IPS DF 6.9 (cell line): ENCODE measurements around the gene SLC38A8.

Experiments
- DNase-seq: peaks from one replicate; pipeline ENCODE4 v3.0.0-alpha.2; 2013; ENCODE audit warnings: low read depth, low spot score
- H3K27ac ChIP-seq: one replicate; pipeline ENCODE4 v1.5.1; 2013; ENCODE audit warnings: low read length, control low read depth
- H3K27me3 ChIP-seq: 2 replicates; pipeline ENCODE4 v1.6.1; 2013; ENCODE audit warnings: mild to moderate bottlenecking, low read length; ENCODE audit not compliant: control insufficient read depth, insufficient read depth
- H3K36me3 ChIP-seq: 2 replicates; pipeline ENCODE4 v1.6.1; 2013; ENCODE audit warnings: low read length; ENCODE audit not compliant: control insufficient read depth, insufficient read depth
- H3K4me1 ChIP-seq: 2 replicates; pipeline ENCODE4 v1.6.1; 2013; ENCODE audit warnings: low read length; ENCODE audit not compliant: control insufficient read depth, insufficient read depth
- H3K4me3 ChIP-seq: 2 replicates; pipeline ENCODE4 v1.5.1; 2013; ENCODE audit warnings: mild to moderate bottlenecking, low read length
- H3K9me3 ChIP-seq: 2 replicates; pipeline ENCODE4 v1.6.1; 2013; ENCODE audit warnings: low read length, inconsistent platforms; ENCODE audit not compliant: control insufficient read depth, insufficient read depth
- WGBS: extraction: QIAGEN DNeasy Blood & Tissue Kit; methylation state at CpG from one replicate; pipeline ENCODE4 v1.1.7; 2013; ENCODE audit warnings: mixed read lengths, missing lambda C conversion rate; ENCODE audit not compliant: insufficient read length, insufficient coverage; 5-methylcytosine and 5-hydroxymethylcytosine counted together

The SLC38A8 gene

DNA sequence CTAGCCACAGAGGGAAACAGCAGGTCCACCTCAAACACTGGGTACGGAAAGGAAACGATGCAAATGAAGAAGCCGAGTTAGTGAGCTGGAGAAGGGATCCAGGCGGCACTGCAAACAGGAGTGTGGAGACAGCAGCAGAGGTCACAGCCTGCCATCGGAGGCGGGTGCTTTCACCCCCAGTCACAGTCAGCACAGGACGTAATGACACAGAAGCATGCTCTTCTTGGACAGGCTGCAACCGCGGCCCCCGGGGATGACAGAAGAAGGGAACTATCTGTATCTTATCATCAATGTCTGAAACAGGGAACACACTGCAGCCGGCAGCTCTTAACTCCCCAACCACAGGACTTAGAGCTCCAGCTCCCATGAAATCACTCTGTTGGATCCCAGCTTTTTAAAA is 16.1 kb upstream of the SLC38A8 start:
- no peaks in the 10 kb centered on the region for H3K4me1 ChIP-seq
- H3K27me3 ChIP-seq, result no peaks in the 10 kb centered on the region
- no peak for DNase-seq
- no CpG with 5 or more reads among the region's 11 CpGs for WGBS
- H3K27ac ChIP-seq, result no peak overlapping the region
- no peaks in the 10 kb centered on the region for H3K9me3 ChIP-seq
- H3K4me3 ChIP-seq, result no peak overlapping the region
- peaks cover 23% of the 10 kb centered on the region for H3K36me3 ChIP-seq

DNA sequence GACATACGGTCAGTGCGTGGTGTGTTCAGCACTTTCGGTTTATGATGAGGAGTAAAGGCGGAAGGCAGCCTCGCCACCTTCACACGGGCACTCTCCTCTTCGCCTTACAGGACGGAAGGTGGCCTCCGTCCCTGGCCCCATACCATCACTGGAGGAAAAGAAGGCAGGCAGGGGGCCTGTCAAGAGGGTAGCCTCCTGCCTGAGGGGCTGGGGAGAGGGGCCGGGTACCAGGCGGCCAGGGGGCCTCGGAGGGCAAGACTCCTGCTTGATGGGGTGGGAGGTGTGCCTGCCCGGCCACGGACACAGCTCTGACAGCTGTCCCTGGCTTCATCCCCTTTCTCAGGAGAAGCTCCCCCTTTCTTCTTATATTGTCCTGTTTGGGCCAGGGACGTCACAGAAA is 15.6 kb upstream of the SLC38A8 start:
- no peaks in the 10 kb centered on the region for H3K9me3 ChIP-seq
- H3K27me3 ChIP-seq, result no peaks in the 10 kb centered on the region
- no peak overlapping the region for H3K4me3 ChIP-seq
- H3K36me3 ChIP-seq, result peaks cover 23% of the 10 kb centered on the region
- no peaks in the 10 kb centered on the region for H3K4me1 ChIP-seq
- no peak overlapping the region for H3K27ac ChIP-seq
- WGBS, result no CpG with 5 or more reads among the region's 15 CpGs
- no peak for DNase-seq

DNA sequence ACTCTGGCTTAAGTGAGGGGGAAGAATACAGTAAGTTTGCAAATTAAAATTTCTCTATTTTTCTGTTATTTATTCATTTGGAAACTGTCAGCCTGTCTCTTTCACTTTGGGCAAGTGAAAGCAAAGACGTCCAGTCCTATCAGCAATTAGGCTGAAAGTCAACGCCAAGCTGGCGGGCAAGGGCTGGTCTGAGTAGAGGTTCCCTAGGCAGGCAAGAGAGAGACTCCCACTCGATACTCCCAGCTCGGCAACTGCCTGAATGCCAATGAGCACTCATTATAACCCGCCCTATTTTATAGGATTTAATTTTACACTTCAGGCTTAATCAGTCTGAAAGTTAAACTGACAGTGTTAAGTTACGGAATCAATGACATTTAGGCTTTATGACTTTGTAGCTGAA is 14.3 kb upstream of the SLC38A8 start:
- Histone ChIP-seq H3K9me3 (no peaks in the 10 kb centered on the region), H3K27ac (no peak overlapping the region), H3K36me3 (peaks cover 23% of the 10 kb centered on the region), H3K4me3 (no peak overlapping the region), H3K27me3 (no peaks in the 10 kb centered on the region), H3K4me1 (no peaks in the 10 kb centered on the region)
- no CpG with 5 or more reads among the region's 7 CpGs for WGBS
- DNase-seq, result no peak

DNA sequence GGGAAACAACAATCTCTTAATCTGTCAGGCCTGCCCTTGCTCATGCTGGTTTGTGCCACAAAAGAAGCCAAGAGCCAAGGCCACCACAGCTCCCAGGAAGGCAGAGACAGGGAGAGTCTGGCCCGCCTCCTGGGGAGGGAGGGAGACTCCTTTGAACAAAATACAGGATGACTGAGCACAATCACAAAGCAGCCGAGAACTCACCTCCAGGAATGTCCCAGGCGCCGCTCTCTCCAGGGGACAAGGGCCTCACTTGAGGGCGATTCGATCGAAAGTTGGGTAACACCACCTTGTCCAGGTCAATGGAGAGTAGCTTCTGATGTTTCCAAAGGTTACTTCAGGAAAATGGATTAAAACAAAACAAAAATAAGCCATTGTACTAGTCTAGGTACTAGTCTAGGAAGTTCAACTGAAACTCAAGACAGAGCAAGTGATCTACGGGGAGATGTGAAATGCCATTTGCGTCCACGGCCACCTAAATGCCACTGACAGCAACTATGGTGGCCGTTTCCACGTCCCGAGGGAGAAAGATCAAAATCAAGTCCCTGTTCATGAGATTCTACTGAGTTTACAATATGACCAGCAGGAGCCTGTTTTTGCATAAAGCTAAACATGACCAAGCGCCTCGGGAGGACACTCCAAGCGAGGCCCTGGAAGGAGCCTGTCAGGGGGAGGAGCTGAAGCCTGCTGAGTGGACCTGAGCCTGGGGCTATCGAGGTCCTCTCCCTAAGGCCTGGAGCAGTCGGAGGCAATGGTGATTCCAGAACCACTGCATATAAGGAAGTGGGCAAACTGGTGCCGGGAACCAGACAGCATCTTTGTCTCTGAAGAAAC is 13.4 kb upstream of the SLC38A8 start:
- H3K27ac ChIP-seq, result no peak overlapping the region
- no peaks in the 10 kb centered on the region for H3K27me3 ChIP-seq
- H3K36me3 ChIP-seq, result peaks cover 20% of the 10 kb centered on the region; the same call in 1 of the 2 replicates
- DNase-seq, result no peak
- H3K4me3 ChIP-seq, result no peak overlapping the region
- H3K9me3 ChIP-seq, result no peaks in the 10 kb centered on the region
- H3K4me1 ChIP-seq, result no peaks in the 10 kb centered on the region
- no CpG with 5 or more reads among the region's 19 CpGs for WGBS

DNA sequence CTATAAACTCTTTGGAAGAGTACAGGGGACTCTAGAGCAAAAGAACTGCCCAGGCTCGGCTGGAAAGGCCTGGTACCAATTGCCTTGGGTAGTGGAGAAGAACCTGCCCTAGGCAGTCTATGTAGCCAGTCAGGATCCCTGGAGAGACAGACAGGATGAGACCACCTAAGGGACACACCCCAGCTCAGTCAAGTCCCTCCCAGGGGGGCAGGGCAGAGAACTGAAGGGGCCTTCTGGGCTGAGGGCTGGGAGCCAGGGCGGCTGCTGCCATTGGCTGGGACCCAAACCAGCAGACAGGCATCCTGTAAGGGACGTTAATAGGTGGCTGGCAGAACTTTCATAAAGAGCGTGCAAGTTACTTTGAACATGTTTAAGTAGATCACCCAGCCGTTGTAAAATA is 12.8 kb upstream of the SLC38A8 start:
- peaks cover 18% of the 10 kb centered on the region; the same call in 1 of the 2 replicates for H3K36me3 ChIP-seq
- no peaks in the 10 kb centered on the region for H3K4me1 ChIP-seq
- no peaks in the 10 kb centered on the region for H3K27me3 ChIP-seq
- no peak overlapping the region for H3K27ac ChIP-seq
- no CpG with 5 or more reads among the region's 5 CpGs for WGBS
- no peak overlapping the region for H3K4me3 ChIP-seq
- no peaks in the 10 kb centered on the region for H3K9me3 ChIP-seq
- no peak for DNase-seq

DNA sequence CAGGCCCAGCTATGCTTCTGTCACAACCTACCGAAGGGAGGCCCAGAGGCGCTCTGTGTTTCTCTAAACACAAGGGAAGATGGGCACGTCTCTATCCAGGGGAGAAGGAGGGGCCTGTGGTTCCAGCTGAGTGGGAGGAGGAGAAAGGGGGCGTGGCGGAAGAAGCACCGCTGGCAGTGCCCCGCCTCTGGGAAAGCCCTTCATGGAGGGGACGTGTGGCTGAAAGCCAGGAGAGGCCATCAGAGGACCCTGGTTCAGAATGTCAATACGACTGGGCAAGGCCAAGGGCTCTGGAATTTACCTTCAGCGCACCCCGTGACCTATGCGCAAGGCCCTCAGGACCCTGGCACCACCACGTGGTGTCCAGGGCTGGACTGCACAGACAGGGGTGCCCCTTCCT is 12.3 kb upstream of the SLC38A8 start:
- H3K36me3 ChIP-seq, result peaks cover 13% of the 10 kb centered on the region; the same call in 1 of the 2 replicates
- H3K27me3 ChIP-seq, result no peaks in the 10 kb centered on the region
- no CpG with 5 or more reads among the region's 13 CpGs for WGBS
- H3K9me3 ChIP-seq, result no peaks in the 10 kb centered on the region
- no peak for DNase-seq
- H3K27ac ChIP-seq, result no peak overlapping the region
- no peaks in the 10 kb centered on the region for H3K4me1 ChIP-seq
- H3K4me3 ChIP-seq, result no peak overlapping the region

DNA sequence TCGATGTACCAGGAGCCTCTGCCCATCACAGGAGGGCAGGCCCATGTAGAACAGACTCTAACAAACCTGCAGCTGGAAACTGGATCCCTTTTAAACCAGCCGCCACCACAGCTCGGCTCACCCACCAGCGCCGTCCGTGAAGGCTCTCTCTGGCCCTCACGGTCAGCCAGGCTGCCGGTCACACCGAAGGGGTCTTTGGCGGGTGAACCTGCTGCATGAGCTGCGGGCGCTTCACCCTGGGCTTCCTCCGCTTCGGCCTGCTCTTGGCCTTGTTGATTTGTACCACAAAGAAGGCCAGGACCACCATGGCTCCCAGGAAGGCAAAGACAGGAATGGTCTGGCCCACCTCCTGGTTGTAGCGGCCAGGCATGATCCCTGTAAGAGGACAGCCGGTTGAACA is 11.7 kb upstream of the SLC38A8 start:
- peaks cover 12% of the 10 kb centered on the region; the same call in 1 of the 2 replicates for H3K36me3 ChIP-seq
- no peak overlapping the region for H3K27ac ChIP-seq
- WGBS, result no CpG with 5 or more reads among the region's 16 CpGs
- no peaks in the 10 kb centered on the region for H3K4me1 ChIP-seq
- no peaks in the 10 kb centered on the region for H3K9me3 ChIP-seq
- DNase-seq, result no peak
- H3K27me3 ChIP-seq, result no peaks in the 10 kb centered on the region
- no peak overlapping the region for H3K4me3 ChIP-seq

DNA sequence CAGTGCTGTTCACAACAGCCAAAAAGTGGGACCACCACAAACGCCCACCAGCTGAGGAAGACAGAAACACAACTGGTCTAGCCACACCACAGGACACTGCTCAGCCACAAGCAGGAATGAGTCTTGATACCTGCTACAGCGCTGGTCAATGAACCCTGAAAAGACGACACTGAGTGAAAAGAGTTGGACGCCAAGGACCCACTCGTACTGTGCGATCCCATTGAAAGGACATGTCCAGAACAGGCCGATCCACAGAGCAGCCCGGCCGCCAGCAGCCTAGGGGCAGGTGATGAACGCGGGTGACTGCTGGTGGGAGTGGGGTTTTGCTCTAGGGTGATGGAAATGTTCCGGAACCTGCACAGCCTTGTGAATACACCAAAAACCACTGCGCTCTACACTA is 10.6 kb upstream of the SLC38A8 start:
- no CpG with 5 or more reads among the region's 13 CpGs for WGBS
- no peak overlapping the region for H3K4me3 ChIP-seq
- DNase-seq, result no peak
- H3K27ac ChIP-seq, result no peak overlapping the region
- H3K9me3 ChIP-seq, result no peaks in the 10 kb centered on the region
- H3K4me1 ChIP-seq, result no peaks in the 10 kb centered on the region
- H3K27me3 ChIP-seq, result no peaks in the 10 kb centered on the region
- H3K36me3 ChIP-seq, result peaks cover 8% of the 10 kb centered on the region; the same call in 1 of the 2 replicates

DNA sequence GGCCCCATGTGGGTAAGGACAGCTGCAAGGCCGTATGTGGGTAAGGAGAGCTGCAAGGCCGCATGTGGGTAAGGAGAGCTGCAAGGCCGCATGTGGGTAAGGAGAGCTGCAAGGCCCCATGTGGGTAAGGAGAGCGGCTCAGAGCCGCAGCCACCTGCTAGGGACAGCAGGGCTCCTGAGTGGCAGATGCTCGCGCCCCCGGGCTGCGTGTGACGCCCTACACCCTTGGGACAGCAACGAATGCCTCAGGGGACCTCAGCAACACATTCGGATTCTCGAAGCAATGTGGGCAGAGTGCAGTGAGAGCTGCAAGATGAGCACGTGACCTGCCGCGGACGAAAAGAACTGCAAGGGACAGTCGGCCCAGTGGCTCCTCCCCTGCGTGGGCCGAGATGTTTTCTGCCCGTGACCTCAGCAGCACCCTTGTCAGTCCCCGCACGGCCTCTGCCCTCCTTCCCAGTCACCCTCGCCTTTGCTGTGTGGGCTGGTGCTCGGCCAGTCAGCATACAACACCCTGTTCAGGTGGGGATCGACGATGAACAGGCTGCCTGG is 9.6 kb upstream of the SLC38A8 start:
- no CpG with 5 or more reads among the region's 27 CpGs for WGBS
- H3K36me3 ChIP-seq, result peaks cover 8% of the 10 kb centered on the region; the same call in 1 of the 2 replicates
- no peak overlapping the region for H3K27ac ChIP-seq
- no peaks in the 10 kb centered on the region for H3K9me3 ChIP-seq
- H3K4me1 ChIP-seq, result no peaks in the 10 kb centered on the region
- no peak overlapping the region for H3K4me3 ChIP-seq
- H3K27me3 ChIP-seq, result no peaks in the 10 kb centered on the region
- DNase-seq, result no peak

DNA sequence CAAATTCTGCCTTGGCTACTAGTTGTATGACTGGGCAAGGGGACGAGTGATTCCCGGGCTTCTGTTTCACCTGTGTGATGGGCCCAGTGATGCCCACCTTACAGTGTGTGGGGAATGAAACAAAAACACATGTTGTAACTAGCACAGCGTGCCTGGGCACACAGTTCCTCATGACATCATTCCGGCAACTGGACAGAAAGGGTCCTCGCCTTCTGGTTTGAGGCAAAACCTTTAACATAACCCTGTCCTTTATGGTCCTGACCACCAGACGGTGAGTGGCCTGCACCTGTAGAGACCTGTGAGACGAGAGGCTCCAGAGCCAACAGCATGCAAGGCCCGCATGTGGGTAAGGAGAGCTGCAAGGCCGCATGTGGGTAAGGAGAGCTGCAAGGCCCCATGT is 7.7 kb upstream of the SLC38A8 start:
- Histone ChIP-seq H3K4me3 (no peak overlapping the region), H3K36me3 (peaks cover 8% of the 10 kb centered on the region; the same call in 1 of the 2 replicates)

More for the DNA sequence above, 7.7 kb upstream of the SLC38A8 start:
- H3K27me3 ChIP-seq, result no peaks in the 10 kb centered on the region
- no CpG with 5 or more reads among the region's 9 CpGs for WGBS
- no peaks in the 10 kb centered on the region for H3K4me1 ChIP-seq
- no peak overlapping the region for H3K27ac ChIP-seq
- H3K9me3 ChIP-seq, result no peaks in the 10 kb centered on the region
- DNase-seq, result no peak
